Measurements from ENCODE around the gene CST11.

The CST11 gene, protein sequence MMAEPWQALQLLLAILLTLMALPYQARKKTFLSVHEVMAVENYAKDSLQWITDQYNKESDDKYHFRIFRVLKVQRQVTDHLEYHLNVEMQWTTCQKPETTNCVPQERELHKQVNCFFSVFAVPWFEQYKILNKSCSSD

DNA sequence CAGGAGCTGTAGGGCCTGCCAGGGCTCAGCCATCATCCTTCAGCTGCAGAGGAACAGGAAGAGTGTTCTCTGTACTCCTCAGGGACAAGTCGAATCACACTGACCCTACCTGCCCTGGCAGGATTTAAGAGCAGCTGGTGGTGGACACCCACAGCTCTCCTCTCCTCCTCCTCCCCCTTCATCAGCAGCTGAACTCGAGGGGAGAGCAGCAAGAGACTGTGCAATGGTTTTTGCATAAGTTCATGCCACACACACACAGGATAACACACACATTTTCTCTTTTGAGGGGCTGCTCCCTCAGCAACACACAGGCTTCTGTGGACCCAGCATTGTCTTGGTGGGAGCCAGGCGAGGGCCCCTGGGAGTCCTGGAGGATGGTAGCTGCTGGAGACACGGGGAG, at the start of gene CST11:
Gene CST11, minus strand, starts transcription at position 101 of the 400 bp plus-strand sequence. Its CDS starts 65 bp downstream, at position 36.
- TF ChIP-seq CTCF (IDR thresholded peaks at IDR 0.05) (no peak), ZFX (IDR thresholded peaks at IDR 0.05; ENCODE audit: borderline replicate concordance) (no peak)
- H3K27ac ChIP-seq: no peak within 1 kb of the TSS

DNA sequence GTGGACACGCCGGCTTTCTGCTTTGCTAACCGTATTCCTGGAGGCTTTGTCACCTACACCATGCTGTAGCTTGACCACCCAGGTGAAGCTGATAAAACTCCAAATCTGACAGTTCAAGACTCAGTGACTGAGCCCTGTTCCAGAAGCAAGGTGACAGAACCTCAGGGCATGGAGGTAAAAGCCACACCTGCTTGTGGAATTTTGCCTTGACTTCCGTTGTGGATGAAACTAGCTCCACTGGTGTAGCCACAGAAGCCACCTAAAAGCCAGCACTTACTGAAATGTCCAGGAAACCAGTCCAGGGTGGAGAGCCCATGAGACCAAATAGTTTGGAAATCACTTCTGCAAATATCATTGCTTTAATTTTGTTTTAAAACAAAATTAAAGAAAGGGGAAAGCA, 49.2 kb upstream of the CST11 start:
- TF ChIP-seq ZFX (IDR thresholded peaks at IDR 0.05; ENCODE audit: borderline replicate concordance) (no peak), CTCF (IDR thresholded peaks at IDR 0.05) (no peak)

DNA sequence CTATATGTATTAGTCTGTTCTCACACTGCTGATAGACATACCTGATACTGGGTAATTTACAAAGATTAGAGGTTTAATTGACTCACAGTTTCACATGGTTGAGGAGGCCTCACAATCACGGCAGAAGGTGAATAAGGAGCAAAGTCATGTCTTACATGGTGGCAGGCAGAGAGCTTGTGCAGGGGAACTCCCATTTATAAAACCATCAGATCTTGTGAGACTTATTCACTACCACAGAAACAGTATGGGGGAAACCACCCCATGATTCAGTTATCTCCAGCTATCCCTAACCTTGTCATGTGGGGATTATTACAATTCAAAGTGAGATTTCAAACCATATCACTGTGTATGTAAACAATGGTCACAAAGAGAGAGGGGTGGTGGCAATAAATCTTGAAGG, 44.9 kb upstream of the CST11 start:
- no peak for TF ChIP-seq ZFX (IDR thresholded peaks at IDR 0.05; ENCODE audit: borderline replicate concordance)
- TF ChIP-seq CTCF (IDR thresholded peaks at IDR 0.05): no peak
- no peak overlapping the region for H3K27ac ChIP-seq

More for the DNA sequence above, 49.2 kb upstream of the CST11 start:
- H3K27ac ChIP-seq: no peak overlapping the region

DNA sequence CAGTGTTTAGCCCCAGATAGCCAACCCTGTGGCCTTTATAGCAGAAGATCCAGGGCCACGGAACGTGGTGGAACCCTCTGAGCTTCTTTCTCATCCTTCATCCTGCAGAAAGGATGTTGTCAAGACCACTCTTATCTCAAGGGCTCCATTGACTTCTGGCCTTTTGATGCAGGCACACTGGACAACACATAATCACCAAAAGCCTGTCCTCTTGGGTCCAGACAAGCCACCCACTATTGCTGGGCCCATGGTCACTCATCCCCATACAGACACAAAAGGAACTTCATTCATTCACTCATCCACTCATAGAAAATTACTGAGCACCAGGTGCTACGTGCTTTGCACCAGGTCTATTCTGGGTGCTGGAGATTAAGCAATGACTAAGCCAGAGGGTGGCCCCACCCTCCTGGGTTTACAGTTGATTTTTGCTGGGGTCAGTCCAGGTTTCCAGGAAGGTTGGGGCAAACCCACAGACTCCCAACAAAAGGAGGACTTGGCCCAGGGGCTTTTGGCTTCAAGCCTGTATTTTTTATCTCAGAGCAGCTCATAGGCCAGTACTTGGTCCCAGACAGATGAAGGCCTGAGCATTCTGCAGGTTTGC, 40.6 kb upstream of the CST11 start:
- H3K27ac ChIP-seq: no peak overlapping the region
- TF ChIP-seq ZFX (IDR thresholded peaks at IDR 0.05; ENCODE audit: borderline replicate concordance): no peak
- no peak for TF ChIP-seq CTCF (IDR thresholded peaks at IDR 0.05)

GRCh38 chr20:23492292-23492691, 39.6 kb upstream of the CST11 start:
- TF ChIP-seq ZFX (IDR thresholded peaks at IDR 0.05; ENCODE audit: borderline replicate concordance): no peak
- no peak for TF ChIP-seq CTCF (IDR thresholded peaks at IDR 0.05)
- no peak overlapping the region for H3K27ac ChIP-seq

DNA sequence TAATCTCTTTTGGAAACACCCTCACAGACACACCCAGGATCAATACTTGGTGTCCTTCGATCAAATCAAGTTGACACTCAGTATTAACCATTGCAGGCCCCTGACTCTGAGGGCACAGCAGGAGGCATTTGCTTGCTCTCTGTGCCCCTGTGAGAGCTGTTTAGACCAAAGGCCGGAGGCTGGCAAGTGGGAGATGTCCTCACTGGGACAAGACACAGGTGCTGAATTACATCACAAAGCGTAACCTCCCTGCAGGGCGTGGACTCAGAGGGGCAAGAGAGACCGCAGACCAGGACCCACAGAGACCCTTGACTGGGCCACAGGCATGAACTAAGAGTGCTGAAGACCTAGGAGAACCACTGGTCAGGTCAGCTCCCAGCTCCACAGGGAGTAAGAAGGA, 38.1 kb upstream of the CST11 start, which contains the start of gene CST8:
Gene CST8, plus strand, starts transcription at position 301 of the 400 bp plus-strand sequence. CDS start 551 bp downstream, outside the sequence.
- TF ChIP-seq ZFX (IDR thresholded peaks at IDR 0.05; ENCODE audit: borderline replicate concordance) (no peak), CTCF (IDR thresholded peaks at IDR 0.05) (no peak)
- no peak within 1 kb of the TSS for H3K27ac ChIP-seq

DNA sequence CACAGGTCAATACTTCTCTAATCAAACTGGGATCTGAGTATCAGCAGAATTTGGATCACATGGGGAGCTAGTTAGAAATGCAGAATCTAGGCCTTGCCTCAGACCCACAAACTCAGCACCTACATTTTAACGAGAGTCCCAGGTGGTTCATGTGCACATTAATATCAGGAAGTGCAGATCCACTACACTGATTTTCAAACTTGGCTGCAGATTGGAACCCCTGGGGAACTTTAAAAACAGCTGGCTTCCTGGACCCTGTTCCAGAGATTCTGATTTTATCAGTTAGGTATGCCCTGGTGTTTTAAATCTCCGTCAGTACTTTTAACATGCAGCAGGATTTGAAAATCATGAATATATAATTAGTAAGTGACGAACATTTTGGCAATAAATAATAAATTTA, 36.3 kb upstream of the CST11 start:
- TF ChIP-seq CTCF (IDR thresholded peaks at IDR 0.05): no peak
- no peak for TF ChIP-seq ZFX (IDR thresholded peaks at IDR 0.05; ENCODE audit: borderline replicate concordance)
- H3K27ac ChIP-seq: no peak overlapping the region
